G401.6 (cell line): ENCODE measurements around the gene IL10RA.
"Not testable (repeated sequence)": the region's sequence is repeated elsewhere in the genome, so short reads cannot be mapped to it uniquely, and the experiment has no call there.

Experiments used
- FAIRE-seq: peaks from 2 replicates; lab custom pipeline; 2012; peaks lifted over from hg19 to GRCh38; lab: Jason Lieb, UNC

The IL10RA gene

GRCh38 chr11:117985953-117986887 is at the start of gene IL10RA:
IL10RA (plus strand) TSS chr11:117986394; CDS start chr11:117986468, 74 bp downstream.
- no peak for FAIRE-seq

GRCh38 chr11:117936973-117937372 is 49.2 kb upstream of the IL10RA start:
- no peak for FAIRE-seq

GRCh38 chr11:117940736-117941135 is 45.5 kb upstream of the IL10RA start:
- no peak for FAIRE-seq

- no peak for FAIRE-seq
Observed at GRCh38 chr11:117941163-117941707, 45.0 kb upstream of the IL10RA start.

GRCh38 chr11:117941976-117942654 is 44.1 kb upstream of the IL10RA start:
- FAIRE-seq = no peak

- no peak for FAIRE-seq
Observed at GRCh38 chr11:117944554-117944953, 41.6 kb upstream of the IL10RA start.

- no peak for FAIRE-seq
Observed at GRCh38 chr11:117945047-117945810, 41.0 kb upstream of the IL10RA start.

- FAIRE-seq = no peak
Observed at GRCh38 chr11:117946156-117946841, 39.9 kb upstream of the IL10RA start.

GRCh38 chr11:117946842-117947526 is 39.2 kb upstream of the IL10RA start:
- no peak for FAIRE-seq

- not testable (repeated sequence) for FAIRE-seq
Observed at GRCh38 chr11:117947751-117948150, 38.4 kb upstream of the IL10RA start.

GRCh38 chr11:117948466-117948865 is 37.7 kb upstream of the IL10RA start:
- not testable (repeated sequence) for FAIRE-seq

GRCh38 chr11:117949062-117949461 is 37.1 kb upstream of the IL10RA start:
- FAIRE-seq = no peak

- no peak for FAIRE-seq
Observed at GRCh38 chr11:117950301-117950700, 35.9 kb upstream of the IL10RA start.

GRCh38 chr11:117950993-117951961 is 34.9 kb upstream of the IL10RA start:
- no peak for FAIRE-seq

GRCh38 chr11:117953024-117953671 is 33.0 kb upstream of the IL10RA start:
- FAIRE-seq = no peak

- no peak for FAIRE-seq
Observed at GRCh38 chr11:117958949-117959348, 27.2 kb upstream of the IL10RA start.

- FAIRE-seq = no peak
Observed at GRCh38 chr11:117959438-117960149, 26.6 kb upstream of the IL10RA start.

- no peak for FAIRE-seq
Observed at GRCh38 chr11:117960406-117960805, 25.8 kb upstream of the IL10RA start.

GRCh38 chr11:117961896-117962295 is 24.3 kb upstream of the IL10RA start:
- FAIRE-seq = no peak
